ENCODE results near the gene SNX8.

DNA sequence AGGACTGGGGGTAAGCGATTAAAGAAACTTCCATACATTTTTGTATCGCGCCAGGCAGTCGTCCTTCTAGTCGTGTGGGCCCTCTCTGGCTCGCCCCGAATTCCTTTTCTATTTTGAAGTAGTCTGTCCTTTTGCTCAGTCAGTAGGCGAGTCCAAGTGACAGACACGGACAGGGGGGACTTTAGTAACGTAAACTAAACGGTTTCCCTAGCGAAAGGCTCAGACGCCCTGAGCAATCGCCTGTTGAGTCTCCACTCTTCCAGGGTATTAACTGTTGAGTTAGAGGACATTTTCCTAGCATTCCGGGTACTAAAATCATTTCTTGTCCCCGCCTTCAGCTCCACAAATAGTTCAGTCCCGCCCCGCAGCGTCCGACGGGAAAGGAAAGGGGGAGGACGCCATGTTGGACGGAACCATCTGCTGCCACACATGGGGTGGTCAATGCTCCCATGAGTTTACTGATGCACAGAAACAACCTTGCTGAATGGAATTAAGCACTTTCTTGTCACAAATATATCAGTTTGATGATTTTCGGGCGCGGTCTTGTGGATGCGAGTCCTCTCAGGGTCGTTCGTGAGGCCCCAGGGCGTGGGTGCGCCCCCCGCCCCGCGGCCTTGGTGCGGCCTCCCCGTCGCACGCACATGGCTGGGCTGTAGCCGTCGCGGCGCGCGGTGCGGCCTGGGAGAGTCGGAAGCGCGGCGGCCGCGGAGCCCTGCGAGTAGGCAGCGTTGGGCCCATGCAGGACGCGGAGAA is 40.1 kb upstream of the SNX8 start, which contains the start of gene EIF3B:
- TF ChIP-seq, protein P1, sequence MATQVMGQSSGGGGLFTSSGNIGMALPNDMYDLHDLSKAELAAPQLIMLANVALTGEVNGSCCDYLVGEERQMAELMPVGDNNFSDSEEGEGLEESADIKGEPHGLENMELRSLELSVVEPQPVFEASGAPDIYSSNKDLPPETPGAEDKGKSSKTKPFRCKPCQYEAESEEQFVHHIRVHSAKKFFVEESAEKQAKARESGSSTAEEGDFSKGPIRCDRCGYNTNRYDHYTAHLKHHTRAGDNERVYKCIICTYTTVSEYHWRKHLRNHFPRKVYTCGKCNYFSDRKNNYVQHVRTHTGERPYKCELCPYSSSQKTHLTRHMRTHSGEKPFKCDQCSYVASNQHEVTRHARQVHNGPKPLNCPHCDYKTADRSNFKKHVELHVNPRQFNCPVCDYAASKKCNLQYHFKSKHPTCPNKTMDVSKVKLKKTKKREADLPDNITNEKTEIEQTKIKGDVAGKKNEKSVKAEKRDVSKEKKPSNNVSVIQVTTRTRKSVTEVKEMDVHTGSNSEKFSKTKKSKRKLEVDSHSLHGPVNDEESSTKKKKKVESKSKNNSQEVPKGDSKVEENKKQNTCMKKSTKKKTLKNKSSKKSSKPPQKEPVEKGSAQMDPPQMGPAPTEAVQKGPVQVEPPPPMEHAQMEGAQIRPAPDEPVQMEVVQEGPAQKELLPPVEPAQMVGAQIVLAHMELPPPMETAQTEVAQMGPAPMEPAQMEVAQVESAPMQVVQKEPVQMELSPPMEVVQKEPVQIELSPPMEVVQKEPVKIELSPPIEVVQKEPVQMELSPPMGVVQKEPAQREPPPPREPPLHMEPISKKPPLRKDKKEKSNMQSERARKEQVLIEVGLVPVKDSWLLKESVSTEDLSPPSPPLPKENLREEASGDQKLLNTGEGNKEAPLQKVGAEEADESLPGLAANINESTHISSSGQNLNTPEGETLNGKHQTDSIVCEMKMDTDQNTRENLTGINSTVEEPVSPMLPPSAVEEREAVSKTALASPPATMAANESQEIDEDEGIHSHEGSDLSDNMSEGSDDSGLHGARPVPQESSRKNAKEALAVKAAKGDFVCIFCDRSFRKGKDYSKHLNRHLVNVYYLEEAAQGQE (IDR thresholded peaks at IDR 0.05; ENCODE audit: low read depth): no peak
- TF ChIP-seq CEBPB (IDR thresholded peaks at IDR 0.05) (no peak), YY1 (IDR thresholded peaks at IDR 0.05; ENCODE audit: low read depth) (peak; percentile 94), EP300 (IDR thresholded peaks at IDR 0.05; ENCODE audit: borderline replicate concordance) (peak; percentile 66), TAF1 (IDR thresholded peaks at IDR 0.05; ENCODE audit: low read depth) (peak; percentile 74), TEAD4 (IDR thresholded peaks at IDR 0.05) (no peak), NFIC (IDR thresholded peaks at IDR 0.05) (no peak), RAD21 (IDR thresholded peaks at IDR 0.05; ENCODE audit: low read depth) (no peak), EGR1 (IDR thresholded peaks at IDR 0.05) (0 out of 2 replicates have a peak, but pooled peaks have one; percentile 38), CREB1 (IDR thresholded peaks at IDR 0.05; ENCODE audit: low read depth) (no peak; the same call in 1 of the 2 replicates), TCF12 (IDR thresholded peaks at IDR 0.05; ENCODE audit: low read depth) (no peak; the same call in 1 of the 2 replicates)
- TF ChIP-seq, protein P2, sequence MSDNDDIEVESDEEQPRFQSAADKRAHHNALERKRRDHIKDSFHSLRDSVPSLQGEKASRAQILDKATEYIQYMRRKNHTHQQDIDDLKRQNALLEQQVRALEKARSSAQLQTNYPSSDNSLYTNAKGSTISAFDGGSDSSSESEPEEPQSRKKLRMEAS (IDR thresholded peaks at IDR 0.05): peak; percentile 96
- TF ChIP-seq, protein P3, sequence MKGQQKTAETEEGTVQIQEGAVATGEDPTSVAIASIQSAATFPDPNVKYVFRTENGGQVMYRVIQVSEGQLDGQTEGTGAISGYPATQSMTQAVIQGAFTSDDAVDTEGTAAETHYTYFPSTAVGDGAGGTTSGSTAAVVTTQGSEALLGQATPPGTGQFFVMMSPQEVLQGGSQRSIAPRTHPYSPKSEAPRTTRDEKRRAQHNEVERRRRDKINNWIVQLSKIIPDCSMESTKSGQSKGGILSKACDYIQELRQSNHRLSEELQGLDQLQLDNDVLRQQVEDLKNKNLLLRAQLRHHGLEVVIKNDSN (IDR thresholded peaks at IDR 0.05): peak; percentile 59

All from Ishikawa (cell line).